Endometrial microvascular endothelial cells (primary cell): ENCODE measurements around the gene ALOXE3. TPM values are rescaled to one million over a fixed set of nuclear protein-coding genes. Genes with fewer than 3 reads are reported as not detected.
"Not testable (repeated sequence)": the region's sequence is repeated elsewhere in the genome, so short reads cannot be mapped to it uniquely, and the experiment has no call there.

Experiments
- in situ Hi-C: cut with HindIII; loops from 2 replicates; pipeline ENCODE4 v1.10.0; 2017; ENCODE audit warnings: low sequenced_read_pairs, low pct_unique_long_range_greater_than_20kb; ENCODE audit errors: inconsistent ontology term
- total RNA-seq: library from RNA; depleted of rRNA; stranded (reverse); fragments of >200 nt; gene quantifications from one replicate; pipeline ENCODE4 v1.2.3, GENCODE V29; 2015; ENCODE audit errors: inconsistent ontology term

The ALOXE3 gene
- total RNA-seq, 1 donor from 2014 or later, result 0.19 TPM

- in situ Hi-C loops, result no loop called here
Observed at GRCh38 chr17:8080208-8080798, 38.0 kb downstream of the ALOXE3 start.

GRCh38 chr17:8079291-8080207, 38.8 kb downstream of the ALOXE3 start:
- in situ Hi-C loops, result no loop called here

GRCh38 chr17:8077939-8078338, 40.4 kb downstream of the ALOXE3 start:
- in situ Hi-C loops, result not testable (repeated sequence)

GRCh38 chr17:8076502-8077266, 41.6 kb downstream of the ALOXE3 start:
- in situ Hi-C loops, result no loop called here

GRCh38 chr17:8075574-8076342, 42.6 kb downstream of the ALOXE3 start:
- in situ Hi-C loops, result no loop called here

GRCh38 chr17:8075081-8075480, 43.2 kb downstream of the ALOXE3 start:
- in situ Hi-C loops, result no loop called here

GRCh38 chr17:8074554-8074953, 43.8 kb downstream of the ALOXE3 start:
- in situ Hi-C loops, result no loop called here

- in situ Hi-C loops, result no loop called here
Observed at GRCh38 chr17:8073627-8074484, 44.5 kb downstream of the ALOXE3 start.

GRCh38 chr17:8072729-8073461, 45.4 kb downstream of the ALOXE3 start:
- in situ Hi-C loops, result no loop called here

- in situ Hi-C loops, result no loop called here
Observed at GRCh38 chr17:8072341-8072728, 46.0 kb downstream of the ALOXE3 start.

GRCh38 chr17:8071496-8071895, 46.8 kb downstream of the ALOXE3 start:
- in situ Hi-C loops, result no loop called here

GRCh38 chr17:8069587-8069860, 48.8 kb downstream of the ALOXE3 start:
- in situ Hi-C loops, result no loop called here

- in situ Hi-C loops, result no loop called here
Observed at GRCh38 chr17:8068736-8069586, 49.4 kb downstream of the ALOXE3 start.

- in situ Hi-C loops, result no loop called here
Observed at GRCh38 chr17:8067806-8068205, 50.5 kb downstream of the ALOXE3 start.

- in situ Hi-C loops, result no loop called here
Observed at GRCh38 chr17:8066841-8067775, 51.2 kb downstream of the ALOXE3 start.

- in situ Hi-C loops, result no loop called here
Observed at GRCh38 chr17:8064561-8065019, 53.7 kb downstream of the ALOXE3 start.
